ENCODE data around the gene PCOLCE2.

PCOLCE2 gene

DNA sequence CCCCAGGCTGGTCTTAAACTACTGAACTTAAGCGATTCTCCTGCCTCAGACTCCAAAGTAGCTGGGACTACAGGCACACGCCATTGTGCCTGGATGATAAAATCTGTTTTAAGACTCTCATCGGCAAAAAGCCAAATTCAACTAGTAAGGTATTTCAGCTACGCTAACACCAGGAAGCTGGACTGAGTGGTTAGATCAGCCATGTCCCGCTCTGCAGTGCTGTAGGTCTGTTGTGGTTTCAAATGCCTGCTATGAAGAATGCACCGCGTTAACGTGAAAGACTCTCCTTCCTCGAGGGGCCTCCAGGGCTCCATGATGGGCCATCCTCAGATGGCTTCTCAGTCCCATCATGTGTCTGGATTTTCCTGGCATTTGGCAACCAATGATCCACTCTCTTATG, 70.2 kb downstream of the PCOLCE2 start:
- no peak overlapping the region for H3K4me3 ChIP-seq (ENCODE audit: low read depth, low read length)
- in situ Hi-C loops (cut with HindIII; ENCODE audit: low sequenced_read_pairs) = no loop called here
- no peak for DNase-seq (ENCODE audit: low read depth, low spot score)
- TF ChIP-seq, protein P1, sequence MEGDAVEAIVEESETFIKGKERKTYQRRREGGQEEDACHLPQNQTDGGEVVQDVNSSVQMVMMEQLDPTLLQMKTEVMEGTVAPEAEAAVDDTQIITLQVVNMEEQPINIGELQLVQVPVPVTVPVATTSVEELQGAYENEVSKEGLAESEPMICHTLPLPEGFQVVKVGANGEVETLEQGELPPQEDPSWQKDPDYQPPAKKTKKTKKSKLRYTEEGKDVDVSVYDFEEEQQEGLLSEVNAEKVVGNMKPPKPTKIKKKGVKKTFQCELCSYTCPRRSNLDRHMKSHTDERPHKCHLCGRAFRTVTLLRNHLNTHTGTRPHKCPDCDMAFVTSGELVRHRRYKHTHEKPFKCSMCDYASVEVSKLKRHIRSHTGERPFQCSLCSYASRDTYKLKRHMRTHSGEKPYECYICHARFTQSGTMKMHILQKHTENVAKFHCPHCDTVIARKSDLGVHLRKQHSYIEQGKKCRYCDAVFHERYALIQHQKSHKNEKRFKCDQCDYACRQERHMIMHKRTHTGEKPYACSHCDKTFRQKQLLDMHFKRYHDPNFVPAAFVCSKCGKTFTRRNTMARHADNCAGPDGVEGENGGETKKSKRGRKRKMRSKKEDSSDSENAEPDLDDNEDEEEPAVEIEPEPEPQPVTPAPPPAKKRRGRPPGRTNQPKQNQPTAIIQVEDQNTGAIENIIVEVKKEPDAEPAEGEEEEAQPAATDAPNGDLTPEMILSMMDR (IDR thresholded peaks at IDR 0.05; ENCODE audit: low read depth, low read length) = no peak

DNA sequence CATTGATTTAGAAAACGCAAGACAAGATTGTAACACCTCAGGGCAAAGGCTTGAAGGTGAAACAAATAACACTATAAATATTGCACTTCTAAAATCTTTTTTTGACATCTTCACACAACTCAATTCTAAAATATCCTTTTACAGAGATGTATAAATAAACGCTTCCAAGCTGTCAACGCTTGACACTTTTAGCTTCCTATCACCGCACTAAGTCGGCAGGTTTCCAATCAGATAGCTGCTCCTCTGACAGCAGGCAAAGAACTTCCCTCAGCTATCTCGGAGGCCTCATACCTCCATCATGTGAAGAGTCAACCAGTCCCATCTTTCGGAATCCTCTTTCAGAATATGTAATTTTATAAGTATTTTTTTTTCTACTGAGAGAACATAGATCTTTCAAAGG, 71.0 kb downstream of the PCOLCE2 start:
- in situ Hi-C loops (cut with HindIII; ENCODE audit: low sequenced_read_pairs) = no loop called here
- DNase-seq (ENCODE audit: low read depth, low spot score) = no peak
- TF ChIP-seq, protein P1 (IDR thresholded peaks at IDR 0.05; ENCODE audit: low read depth, low read length) = no peak
- no peak overlapping the region for H3K4me3 ChIP-seq (ENCODE audit: low read depth, low read length)

DNA sequence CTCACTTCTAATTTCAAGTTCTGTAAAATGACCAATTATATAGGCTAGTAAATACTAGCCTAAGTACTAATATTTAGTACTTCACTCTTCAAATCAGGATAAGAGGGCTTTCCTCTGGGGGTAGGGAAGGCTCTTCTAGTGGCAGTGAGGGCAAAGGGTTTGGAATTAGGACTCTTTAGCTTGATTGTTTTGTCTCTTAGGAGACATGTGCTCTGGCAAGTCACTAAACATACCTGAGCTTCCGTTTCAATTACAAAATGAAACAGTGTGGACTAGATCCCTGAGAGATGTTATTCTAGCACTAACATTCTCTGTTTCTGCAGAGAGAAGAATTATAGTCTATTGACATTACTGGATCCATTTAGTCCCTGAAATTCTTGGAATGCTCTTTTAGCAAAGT, 71.5 kb downstream of the PCOLCE2 start:
- in situ Hi-C loops (cut with HindIII; ENCODE audit: low sequenced_read_pairs) = no loop called here
- DNase-seq (ENCODE audit: low read depth, low spot score) = no peak
- TF ChIP-seq, protein P1 (IDR thresholded peaks at IDR 0.05; ENCODE audit: low read depth, low read length) = no peak
- H3K4me3 ChIP-seq (ENCODE audit: low read depth, low read length) = no peak overlapping the region

DNA sequence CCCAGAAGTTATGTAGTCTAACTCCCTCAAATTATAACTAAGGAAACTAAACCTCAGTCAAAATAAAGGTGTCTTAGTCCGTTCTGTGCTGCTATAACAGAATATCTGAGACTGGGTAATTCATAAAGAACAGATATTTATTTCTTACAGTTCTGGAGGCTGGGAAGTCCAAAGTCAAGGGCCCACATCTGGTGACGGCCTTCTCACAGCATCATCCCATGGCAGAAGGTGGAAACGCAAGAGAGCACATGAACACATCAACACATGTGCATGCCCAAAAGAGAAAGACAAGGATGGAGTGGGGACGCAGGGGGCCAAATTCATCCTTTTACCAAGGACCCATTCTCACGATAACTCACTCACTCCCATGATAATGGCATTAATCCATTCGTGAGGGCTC, 73.1 kb downstream of the PCOLCE2 start:
- in situ Hi-C loops (cut with HindIII; ENCODE audit: low sequenced_read_pairs) = no loop called here
- H3K4me3 ChIP-seq (ENCODE audit: low read depth, low read length) = no peak overlapping the region
- no peak for DNase-seq (ENCODE audit: low read depth, low spot score)
- TF ChIP-seq, protein P1 (IDR thresholded peaks at IDR 0.05; ENCODE audit: low read depth, low read length) = no peak

DNA sequence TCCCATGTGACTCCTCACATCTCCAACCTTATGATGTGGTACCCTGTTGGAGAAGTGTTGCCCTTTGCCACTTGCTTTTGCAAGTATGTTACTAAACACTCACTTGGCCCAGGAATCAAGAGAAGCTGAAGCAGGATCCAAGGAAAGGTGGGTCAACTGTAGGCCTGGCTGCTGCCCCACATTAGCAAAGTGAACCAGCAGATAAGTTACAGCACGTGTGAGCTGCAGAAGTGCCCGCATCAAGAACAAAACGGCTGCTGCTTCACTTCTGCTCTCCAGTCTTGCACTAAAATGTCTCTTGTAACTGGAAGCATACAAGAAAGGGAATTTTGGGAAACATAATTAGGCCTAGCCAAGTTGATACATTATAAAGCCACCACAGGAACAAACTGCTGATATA, 79.6 kb downstream of the PCOLCE2 start:
- no peak for DNase-seq (ENCODE audit: low read depth, low spot score)
- H3K4me3 ChIP-seq (ENCODE audit: low read depth, low read length) = no peak overlapping the region
- in situ Hi-C loops (cut with HindIII; ENCODE audit: low sequenced_read_pairs) = no loop called here
- TF ChIP-seq, protein P1 (IDR thresholded peaks at IDR 0.05; ENCODE audit: low read depth, low read length) = no peak

DNA sequence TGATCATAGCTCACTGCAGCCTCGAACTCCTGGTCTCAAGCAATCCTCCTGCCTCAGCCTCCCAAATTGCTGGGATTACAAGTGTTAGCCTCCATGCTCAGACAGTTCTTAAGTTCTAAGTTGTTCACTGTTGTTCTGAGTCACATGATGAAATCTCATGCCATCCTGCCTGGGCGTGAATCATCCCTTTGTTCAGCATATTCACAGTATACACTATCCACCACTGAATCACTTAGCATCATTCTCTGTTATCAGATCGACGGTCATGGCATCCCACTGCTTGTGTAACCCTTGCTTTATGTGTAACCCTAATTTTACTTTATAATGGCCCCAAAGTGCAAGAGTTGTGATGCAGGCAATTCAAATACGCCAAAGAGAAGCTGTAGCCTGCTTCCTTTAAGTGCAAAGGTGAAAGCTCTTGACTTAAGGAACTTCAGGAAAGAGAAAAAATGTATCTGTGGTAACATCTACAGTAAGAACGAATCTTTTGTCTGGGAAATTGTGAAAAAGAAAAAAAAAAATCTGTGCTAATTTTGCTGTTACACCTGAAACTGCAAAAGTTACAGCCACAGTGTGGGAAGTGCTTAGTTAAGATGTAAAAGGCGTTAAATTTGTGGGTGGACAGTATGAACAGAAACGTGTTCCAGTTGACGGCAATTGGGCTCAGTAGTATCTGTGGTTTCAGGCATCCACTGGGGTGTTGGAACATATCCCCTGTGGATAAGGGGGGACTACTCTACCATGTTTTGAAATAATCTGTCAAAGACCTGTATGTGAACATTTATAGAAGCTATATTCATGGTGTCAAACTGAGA, 80.6 kb downstream of the PCOLCE2 start:
- H3K4me3 ChIP-seq (ENCODE audit: low read depth, low read length) = no peak overlapping the region
- TF ChIP-seq, protein P1 (IDR thresholded peaks at IDR 0.05; ENCODE audit: low read depth, low read length) = no peak
- in situ Hi-C loops (cut with HindIII; ENCODE audit: low sequenced_read_pairs) = no loop called here
- DNase-seq (ENCODE audit: low read depth, low spot score) = peak; percentile 76
